ENCODE measurements around the gene IL27RA.

DNA sequence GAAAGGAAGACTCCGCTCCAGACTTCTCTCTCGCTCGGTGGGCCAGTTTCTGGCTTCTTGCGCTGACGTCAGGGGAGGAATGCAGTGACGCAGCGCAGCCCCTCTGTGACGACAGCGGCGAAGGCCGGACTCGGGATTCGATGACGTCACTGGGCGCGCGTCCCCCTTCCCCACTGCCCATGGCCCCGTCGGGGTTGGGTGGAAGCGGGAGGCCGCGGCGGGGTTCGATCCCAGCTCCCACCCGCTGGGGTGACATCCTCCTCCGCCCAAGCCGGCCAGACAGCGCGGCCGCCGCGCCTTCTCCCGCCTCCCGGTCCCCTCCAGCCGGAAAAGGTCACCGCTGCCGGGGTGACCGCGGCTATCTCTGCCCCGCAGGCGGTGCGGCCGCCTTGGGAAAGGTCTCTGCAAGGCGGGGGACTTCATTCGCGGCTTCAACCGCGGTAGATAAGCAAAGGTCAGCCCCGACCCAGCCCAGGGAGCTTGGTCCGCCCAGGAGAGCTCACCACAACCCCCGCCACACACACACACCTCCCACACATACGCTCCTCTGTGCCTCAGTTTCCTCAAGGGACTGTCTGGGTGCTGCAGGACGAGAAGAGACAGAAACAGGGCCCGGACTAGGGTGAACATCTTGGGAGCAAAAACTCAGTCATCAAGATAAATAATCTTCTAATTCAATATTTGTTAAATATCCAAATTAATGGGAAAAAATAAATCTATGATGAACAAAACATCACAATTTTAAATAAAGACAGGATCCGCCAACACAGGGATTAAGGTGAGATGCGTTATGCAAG lies 24.6 kb upstream of the IL27RA start:
- TF ChIP-seq EZH2 (IDR thresholded peaks at IDR 0.05; ENCODE audit: low read depth, unreplicated experiment), result no peak
- TF ChIP-seq, protein P1, sequence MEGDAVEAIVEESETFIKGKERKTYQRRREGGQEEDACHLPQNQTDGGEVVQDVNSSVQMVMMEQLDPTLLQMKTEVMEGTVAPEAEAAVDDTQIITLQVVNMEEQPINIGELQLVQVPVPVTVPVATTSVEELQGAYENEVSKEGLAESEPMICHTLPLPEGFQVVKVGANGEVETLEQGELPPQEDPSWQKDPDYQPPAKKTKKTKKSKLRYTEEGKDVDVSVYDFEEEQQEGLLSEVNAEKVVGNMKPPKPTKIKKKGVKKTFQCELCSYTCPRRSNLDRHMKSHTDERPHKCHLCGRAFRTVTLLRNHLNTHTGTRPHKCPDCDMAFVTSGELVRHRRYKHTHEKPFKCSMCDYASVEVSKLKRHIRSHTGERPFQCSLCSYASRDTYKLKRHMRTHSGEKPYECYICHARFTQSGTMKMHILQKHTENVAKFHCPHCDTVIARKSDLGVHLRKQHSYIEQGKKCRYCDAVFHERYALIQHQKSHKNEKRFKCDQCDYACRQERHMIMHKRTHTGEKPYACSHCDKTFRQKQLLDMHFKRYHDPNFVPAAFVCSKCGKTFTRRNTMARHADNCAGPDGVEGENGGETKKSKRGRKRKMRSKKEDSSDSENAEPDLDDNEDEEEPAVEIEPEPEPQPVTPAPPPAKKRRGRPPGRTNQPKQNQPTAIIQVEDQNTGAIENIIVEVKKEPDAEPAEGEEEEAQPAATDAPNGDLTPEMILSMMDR (conservative IDR thresholded peaks at IDR 0.05; ENCODE audit: low read depth in 2 of 2), result no peak
- TF ChIP-seq EZH2phosphoT487 (IDR thresholded peaks at IDR 0.05; ENCODE audit: unreplicated experiment), result no peak
- TF ChIP-seq JUNB (IDR thresholded peaks at IDR 0.05; ENCODE audit: unreplicated experiment), result no peak

All from GM23338 (cell line).